HEK293T (cell line): Measurements from ENCODE around the gene HHAT.

ENCODE experiments used
- ELF4 ChIP-seq: fragments of 450-650 bp; IDR thresholded peaks from 2 replicates; pipeline ENCODE4 v1.6.1; 2017; ENCODE audit warnings: antibody characterized with exemption
- FOXM1 ChIP-seq: fragments of 450-650 bp; IDR thresholded peaks from 2 replicates; pipeline ENCODE4 v1.6.1; 2017; ENCODE audit warnings: mild to moderate bottlenecking, borderline replicate concordance
- HDGF ChIP-seq: fragments of 450-650 bp; IDR thresholded peaks from 2 replicates; pipeline ENCODE4 v1.6.1; 2017; ENCODE audit warnings: antibody characterized with exemption, borderline replicate concordance

GRCh38 chr1:210340841-210341240, 12.1 kb downstream of the HHAT start:
- TF ChIP-seq HDGF: no peak
- TF ChIP-seq ELF4: no peak
- TF ChIP-seq FOXM1: no peak
